Stimulated activated CD4-positive, alpha-beta T cell treated with anti-CD3 and anti-CD28 coated beads, Interleukin-2, amount 100 ng/mL, for 4 hours (primary cell): Measurements from ENCODE around the gene GDA.
A peak's percentile ranks its signal among the peaks of the same experiment; 100 is the strongest.
"Not testable (repeated sequence)": the region's sequence is repeated elsewhere in the genome, so short reads cannot be mapped to it uniquely, and the experiment has no call there.

ENCODE experiments used
- DNase-seq: peaks from one replicate; pipeline ENCODE4 v3.0.0-alpha.2; 2020; ENCODE audit warnings: low read depth

The GDA gene

GRCh38 chr9:72207278-72207677 is 58.0 kb downstream of the GDA start:
- DNase-seq = no peak

GRCh38 chr9:72210522-72210921 is 61.3 kb downstream of the GDA start:
- no peak for DNase-seq

GRCh38 chr9:72211047-72211446 is 61.8 kb downstream of the GDA start:
- no peak for DNase-seq

GRCh38 chr9:72213906-72214305 is 64.7 kb downstream of the GDA start:
- DNase-seq = no peak

- DNase-seq = no peak
These were observed 68.1 kb downstream of the GDA start for GRCh38 chr9:72217306-72217842.

- DNase-seq = no peak
These were observed 71.3 kb downstream of the GDA start for GRCh38 chr9:72220589-72220988.

- DNase-seq = no peak
These were observed 77.0 kb downstream of the GDA start for GRCh38 chr9:72226146-72226812.

- DNase-seq = no peak
These were observed 79.0 kb downstream of the GDA start for GRCh38 chr9:72228282-72228681.

- no peak for DNase-seq
These were observed 83.5 kb downstream of the GDA start for GRCh38 chr9:72232778-72233177.

- no peak for DNase-seq
These were observed 98.3 kb downstream of the GDA start for GRCh38 chr9:72247549-72247948.

- DNase-seq = no peak
These were observed 102.3 kb downstream of the GDA start for GRCh38 chr9:72251589-72251988.

GRCh38 chr9:72254901-72255545 is 105.8 kb downstream of the GDA start:
- DNase-seq = no peak

GRCh38 chr9:72255569-72255968 is 106.3 kb downstream of the GDA start:
- DNase-seq = no peak

GRCh38 chr9:72256931-72257330 is 107.7 kb downstream of the GDA start:
- no peak for DNase-seq

GRCh38 chr9:72257814-72258213 is 108.6 kb downstream of the GDA start:
- DNase-seq = no peak

- no peak for DNase-seq
These were observed 112.8 kb downstream of the GDA start for GRCh38 chr9:72262063-72262462.

- DNase-seq = no peak
These were observed 114.3 kb downstream of the GDA start for GRCh38 chr9:72263572-72263971.

- no peak for DNase-seq
These were observed 119.7 kb downstream of the GDA start for GRCh38 chr9:72268961-72269360.

GRCh38 chr9:72270359-72270758 is 121.1 kb downstream of the GDA start:
- not testable (repeated sequence) for DNase-seq

- peak; percentile 32 for DNase-seq
These were observed 122.6 kb downstream of the GDA start for GRCh38 chr9:72271613-72272478.

GRCh38 chr9:72274441-72274840 is 125.2 kb downstream of the GDA start:
- no peak for DNase-seq

- no peak for DNase-seq
These were observed 125.7 kb downstream of the GDA start for GRCh38 chr9:72274916-72275315.

- DNase-seq = no peak
These were observed 127.2 kb downstream of the GDA start for GRCh38 chr9:72276429-72276828.
